Measurements from ENCODE around the gene SFMBT2. TPM values are rescaled to one million over a fixed set of nuclear protein-coding genes. Genes with fewer than 3 reads are reported as not detected.

SFMBT2 gene
- total RNA-seq: 0.19 and 0.28 TPM in 2 replicates

GRCh38 chr10:7410862-7411670 lies at the start of gene SFMBT2:
Gene SFMBT2, minus strand, starts transcription at chr10:7411034. Its CDS starts 29,136 bp downstream, at chr10:7381898.

Data from regular cardiac myocyte (primary cell).